Central memory CD4-positive, alpha-beta T cell (primary cell): ENCODE measurements around the gene CCNYL1.
A peak's percentile ranks its signal among the peaks of the same experiment; 100 is the strongest.

Source experiments
- DNase-seq: peaks from one replicate; pipeline ENCODE4 v3.0.0; 2022

The CCNYL1 gene

DNA sequence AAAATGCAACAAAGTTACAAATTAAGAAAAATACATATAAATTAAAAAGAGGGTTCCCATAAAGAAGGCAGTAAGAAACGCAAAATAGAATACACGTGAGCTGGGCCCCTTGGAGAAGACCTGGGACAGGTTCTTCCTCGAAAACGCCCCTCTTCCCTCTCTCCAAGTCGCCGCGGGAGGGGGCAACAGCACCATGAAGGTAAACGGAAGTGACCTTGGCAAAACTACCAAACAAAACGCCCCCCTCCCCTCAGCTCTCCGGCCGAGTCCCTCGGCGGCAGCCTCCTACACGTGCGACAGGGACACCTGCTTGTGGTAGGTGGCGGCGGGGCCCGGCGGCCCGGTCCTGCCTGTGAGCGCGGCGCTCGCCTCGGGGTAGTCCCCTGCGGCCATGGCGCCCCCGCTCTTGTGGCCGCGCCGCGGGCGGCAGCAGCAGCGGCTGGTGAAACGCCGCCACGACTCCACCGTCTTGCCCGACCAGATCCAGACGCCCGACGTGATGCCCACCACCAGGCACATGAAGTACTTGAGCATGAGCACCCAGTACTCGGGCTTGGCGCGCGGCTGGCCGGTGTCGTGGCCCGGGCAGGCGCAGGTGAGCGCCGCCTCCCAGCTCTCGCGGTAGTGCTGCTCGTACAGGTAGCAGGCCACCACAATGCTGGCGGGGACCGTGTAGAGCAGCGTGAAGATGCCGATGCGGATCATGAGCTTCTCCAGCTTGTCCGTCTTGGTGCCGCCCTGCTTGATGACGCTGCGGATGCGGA is 55.4 kb downstream of the CCNYL1 start:
- DNase-seq: no peak

GRCh38 chr2:207767461-207768167 is 56.2 kb downstream of the CCNYL1 start:
- no peak for DNase-seq

- DNase-seq: peak; percentile 23
Measured at GRCh38 chr2:207768168-207768865, 56.9 kb downstream of the CCNYL1 start.

DNA sequence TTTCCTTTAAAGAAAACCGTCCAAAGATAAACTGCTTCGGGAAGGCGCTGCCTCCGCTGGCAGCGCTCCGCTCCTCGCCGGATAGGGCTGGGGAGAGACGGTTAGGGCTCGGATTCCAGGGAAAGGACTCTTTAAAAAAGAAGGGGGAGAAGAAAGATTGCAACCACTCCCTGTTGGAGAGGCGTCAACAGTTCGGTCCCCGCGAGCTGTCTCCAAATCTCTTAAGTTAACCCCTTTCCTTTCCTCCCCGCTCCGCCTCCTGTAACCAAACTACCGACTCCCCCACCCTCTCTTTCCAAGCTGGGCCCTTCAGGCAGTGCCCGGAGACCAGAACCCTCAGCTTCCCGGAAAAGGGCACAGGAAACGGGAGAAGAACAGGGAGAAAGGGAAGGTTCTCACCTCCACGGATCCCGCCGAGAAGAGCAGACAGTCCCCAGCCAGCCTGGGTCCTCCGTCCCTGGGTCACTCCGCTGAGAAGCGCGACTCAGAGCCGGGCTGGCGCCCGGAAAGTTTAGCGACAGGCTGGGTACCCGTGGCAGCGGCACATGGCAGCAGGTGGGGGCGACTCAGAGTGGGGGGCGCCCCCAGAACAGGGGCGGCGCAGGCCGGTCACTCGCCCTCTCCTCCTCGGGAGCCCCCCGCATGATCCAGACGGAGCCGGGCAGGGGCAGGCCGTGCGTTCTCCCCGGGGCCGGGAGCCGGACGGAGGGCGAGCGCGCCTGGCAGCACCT is 57.6 kb downstream of the CCNYL1 start:
- DNase-seq: no peak

GRCh38 chr2:207770602-207771404 is 59.4 kb downstream of the CCNYL1 start:
- no peak for DNase-seq

- no peak for DNase-seq
Measured at GRCh38 chr2:207771421-207771820, 60.0 kb downstream of the CCNYL1 start.

GRCh38 chr2:207772081-207772843 is 60.8 kb downstream of the CCNYL1 start:
- peak; percentile 18 for DNase-seq

GRCh38 chr2:207772844-207773205 is 61.4 kb downstream of the CCNYL1 start:
- DNase-seq: no peak

GRCh38 chr2:207775473-207775872 is 64.0 kb downstream of the CCNYL1 start:
- DNase-seq: no peak

GRCh38 chr2:207777124-207777523 is 65.7 kb downstream of the CCNYL1 start:
- no peak for DNase-seq

DNA sequence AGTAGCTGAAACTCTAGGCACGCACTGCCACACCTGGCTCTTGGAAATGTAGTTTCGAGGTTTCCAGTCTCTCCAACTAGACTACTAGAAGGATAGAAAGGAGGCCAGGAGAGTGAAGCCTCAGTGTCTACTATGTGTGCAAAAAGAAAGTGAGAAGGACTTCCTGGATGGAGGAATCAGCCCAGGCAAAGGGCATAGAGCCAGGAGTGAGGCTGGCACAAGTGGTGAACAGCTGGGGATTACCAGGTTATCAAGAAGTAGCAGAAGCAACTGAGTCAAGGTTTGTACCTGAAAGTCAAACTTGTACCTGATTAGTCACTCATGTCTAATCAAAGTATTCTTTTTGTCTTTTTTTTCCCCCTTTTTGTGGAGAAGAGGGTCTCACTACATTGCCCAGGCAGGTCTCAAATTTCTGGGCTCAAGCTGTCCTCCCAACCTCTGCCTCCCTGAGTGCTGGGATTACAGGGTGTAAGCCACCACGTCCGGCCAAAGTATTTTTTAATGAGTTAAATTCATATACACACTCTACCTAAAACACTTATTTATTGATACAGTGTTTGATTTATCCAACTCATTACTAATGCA is 67.0 kb downstream of the CCNYL1 start:
- no peak for DNase-seq

DNA sequence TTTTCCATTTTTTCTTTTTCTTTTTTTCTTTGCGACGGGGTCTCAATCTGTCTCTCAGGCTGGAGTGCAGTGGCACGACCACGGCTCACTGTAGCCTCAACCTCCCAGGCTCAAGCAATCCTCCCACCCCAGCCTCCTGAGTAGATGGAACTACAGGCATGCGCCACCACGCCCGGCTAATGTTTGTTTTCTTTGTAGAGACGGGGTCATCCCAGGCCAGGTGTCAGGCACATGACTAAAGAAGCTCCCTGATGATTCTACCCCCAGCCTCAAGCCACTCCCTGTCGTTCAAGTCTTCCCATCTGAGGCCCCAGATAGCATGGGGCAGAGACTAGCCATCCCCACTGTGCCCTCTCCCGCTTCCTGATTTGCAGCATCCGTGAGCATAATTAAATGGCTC is 68.1 kb downstream of the CCNYL1 start:
- DNase-seq: no peak

DNA sequence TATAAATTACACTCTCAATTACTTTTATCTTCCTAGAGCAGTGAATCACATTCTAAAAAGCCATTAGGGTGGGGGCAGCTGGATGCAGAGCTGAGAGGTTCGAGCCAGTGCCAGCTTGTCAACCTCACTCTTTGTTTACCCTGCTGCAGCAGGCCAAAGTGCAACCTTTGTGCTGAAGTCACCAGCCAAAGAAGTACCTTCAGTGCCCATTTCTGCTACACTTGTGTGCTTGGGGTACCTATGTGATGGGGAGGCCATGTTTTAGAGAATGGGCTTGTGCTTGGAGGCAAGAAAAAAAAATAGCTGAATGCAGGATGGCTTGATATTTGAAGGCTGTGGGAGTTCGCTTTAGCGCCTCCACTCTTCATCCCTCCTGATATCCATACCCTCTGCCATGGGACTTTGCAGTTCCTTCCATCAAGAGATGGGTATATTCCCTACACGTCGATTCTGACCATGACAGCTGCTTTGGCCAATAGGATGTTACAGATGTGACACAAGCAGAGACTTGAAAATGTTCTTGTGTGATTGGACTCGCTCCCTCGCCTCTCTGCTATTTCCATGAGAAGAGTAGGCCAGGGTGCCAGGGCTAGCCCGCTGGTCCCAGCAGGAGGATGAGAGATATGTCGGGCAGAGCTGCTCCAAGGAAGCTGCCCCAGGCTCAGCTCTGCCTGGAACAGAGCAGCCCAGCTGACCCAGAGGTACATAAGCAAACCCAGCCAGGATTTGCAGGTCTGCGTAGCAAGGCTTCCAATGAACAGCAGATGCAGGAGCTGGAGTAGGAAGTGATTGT is 71.0 kb downstream of the CCNYL1 start:
- DNase-seq: no peak

DNA sequence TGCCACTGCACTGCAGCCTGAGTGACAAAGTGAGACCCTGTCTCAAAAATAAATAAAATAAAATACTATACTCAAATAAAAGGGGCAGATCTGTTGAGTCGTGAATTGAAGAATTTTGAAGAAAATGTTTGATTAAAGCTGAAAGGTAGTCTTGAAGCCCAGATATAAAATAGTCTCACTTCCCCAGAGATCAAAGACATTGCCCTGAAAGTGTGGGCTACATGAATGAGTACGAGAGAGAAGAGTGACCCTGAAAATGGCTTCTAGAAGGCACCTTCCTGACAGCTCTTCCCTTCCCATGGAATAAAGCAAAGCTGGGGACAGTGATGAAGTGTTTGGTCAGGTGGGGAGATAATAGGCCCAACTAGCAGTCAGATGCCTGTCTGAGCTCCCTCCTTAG is 72.1 kb downstream of the CCNYL1 start:
- DNase-seq: no peak

DNA sequence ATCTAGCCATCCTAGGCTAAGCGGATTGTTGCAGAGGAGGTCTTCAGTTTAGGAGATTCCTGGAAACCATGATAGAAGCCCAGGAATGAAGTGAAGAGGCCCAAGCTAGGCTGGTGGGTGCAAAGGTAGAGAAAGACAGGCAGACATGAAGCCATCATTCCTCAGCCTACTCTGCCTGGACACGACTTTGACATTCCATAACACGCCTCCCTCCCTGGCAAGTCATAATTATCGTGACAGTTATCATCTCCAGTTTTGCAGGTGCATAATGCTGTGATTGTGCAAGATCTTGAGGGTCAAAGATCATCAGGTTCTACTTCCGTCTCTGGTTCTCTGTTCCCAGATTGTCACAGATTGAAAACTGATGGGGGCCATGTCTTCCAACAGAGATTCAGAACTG is 73.5 kb downstream of the CCNYL1 start:
- DNase-seq: no peak

- DNase-seq: no peak
Measured at GRCh38 chr2:207787017-207787416, 75.6 kb downstream of the CCNYL1 start.

- DNase-seq: no peak
Measured at GRCh38 chr2:207787800-207788199, 76.4 kb downstream of the CCNYL1 start.

GRCh38 chr2:207790898-207791297 is 79.5 kb downstream of the CCNYL1 start:
- no peak for DNase-seq

DNA sequence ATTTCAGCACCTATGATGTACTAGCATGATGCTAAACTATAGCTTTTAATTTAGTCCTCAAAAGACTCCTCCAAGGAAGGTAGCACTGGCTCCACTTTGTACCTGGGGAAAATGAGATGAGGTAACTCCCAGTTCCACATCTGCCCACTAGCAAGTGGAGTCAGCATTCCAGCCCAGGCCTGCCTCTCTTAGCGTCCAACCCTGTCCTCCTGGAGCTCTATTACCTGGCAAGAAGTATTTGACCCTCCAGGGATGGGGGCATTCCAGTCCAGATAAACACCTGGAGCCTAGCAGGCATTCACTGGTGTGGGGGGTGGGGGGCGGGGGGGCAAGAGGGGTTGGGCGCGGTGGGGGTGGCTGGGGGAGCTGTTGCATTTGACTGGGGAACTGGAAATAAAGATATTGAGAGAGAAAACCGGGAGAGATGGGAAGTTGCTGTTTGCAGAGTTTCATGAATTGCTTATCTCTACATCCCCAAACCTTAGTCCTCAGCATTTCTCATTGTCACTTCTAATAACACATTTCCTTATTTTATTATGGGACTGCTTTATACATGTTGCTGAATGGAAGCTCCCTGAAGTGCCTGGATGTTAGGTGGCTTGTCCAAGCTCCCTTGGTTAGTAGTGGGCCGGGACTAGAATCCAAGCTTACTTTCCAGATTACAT is 80.3 kb downstream of the CCNYL1 start:
- no peak for DNase-seq
